GM23248 (cell line): ENCODE data around the gene SNAP25. TPM values are rescaled to one million over a fixed set of nuclear protein-coding genes. Genes with fewer than 3 reads are reported as not detected.

ENCODE experiments used
- DNase-seq: peaks from one replicate; pipeline ENCODE4 v3.0.0-alpha.2; 2015
- H2AFZ ChIP-seq: fragments of 200-600 bp; sonication (generic); 2 replicates; pipeline ENCODE4 v1.6.1; 2016; ENCODE audit warnings: antibody characterized with exemption
- H3F3A ChIP-seq: fragments of 200-600 bp; sonication (generic); 2 replicates; pipeline ENCODE4 v1.6.1; 2016; ENCODE audit warnings: mild to moderate bottlenecking, antibody characterized with exemption, mixed run types; ENCODE audit not compliant: insufficient read depth
- H3K27ac ChIP-seq: fragments of 200-600 bp; sonication (generic); 2 replicates; pipeline ENCODE4 v1.5.1; 2016; ENCODE audit warnings: mild to moderate bottlenecking
- H3K27me3 ChIP-seq: fragments of 200-600 bp; sonication (generic); replicated peaks from 2 replicates; pipeline ENCODE4 v1.6.1; 2016; ENCODE audit warnings: mild to moderate bottlenecking; ENCODE audit not compliant: insufficient read depth
- H3K36me3 ChIP-seq: fragments of 200-600 bp; sonication (generic); 2 replicates; pipeline ENCODE4 v1.6.1; 2016; ENCODE audit warnings: low read depth, mild to moderate bottlenecking
- H3K4me1 ChIP-seq: fragments of 200-600 bp; sonication (generic); 2 replicates; pipeline ENCODE4 v1.6.1; 2016; ENCODE audit warnings: mild to moderate bottlenecking; ENCODE audit not compliant: insufficient read depth
- H3K4me2 ChIP-seq: fragments of 200-600 bp; sonication (generic); one replicate; pipeline ENCODE4 v1.6.1; 2016; ENCODE audit warnings: mild to moderate bottlenecking; ENCODE audit not compliant: unreplicated experiment
- H3K4me3 ChIP-seq: fragments of 200-600 bp; sonication (generic); 2 replicates; pipeline ENCODE4 v1.5.1; 2016; ENCODE audit warnings: mild to moderate bottlenecking
- H3K79me2 ChIP-seq: fragments of 200-600 bp; sonication (generic); 2 replicates; pipeline ENCODE4 v1.6.1; 2016; ENCODE audit warnings: mild to moderate bottlenecking; ENCODE audit not compliant: insufficient read depth
- H3K9ac ChIP-seq: fragments of 200-600 bp; sonication (generic); 2 replicates; pipeline ENCODE4 v1.6.1; 2016; ENCODE audit warnings: mild to moderate bottlenecking
- H3K9me2 ChIP-seq: fragments of 200-600 bp; sonication (generic); 2 replicates; pipeline ENCODE4 v1.6.1; 2016; ENCODE audit warnings: mixed run types, mild to moderate bottlenecking, moderate library complexity; ENCODE audit not compliant: insufficient read depth
- H3K9me3 ChIP-seq: fragments of 200-600 bp; sonication (generic); one replicate; pipeline ENCODE4 v1.6.1; 2017; ENCODE audit warnings: low read depth
- H4K20me1 ChIP-seq: fragments of 200-600 bp; sonication (generic); 2 replicates; pipeline ENCODE4 v1.6.0; 2016; ENCODE audit not compliant: insufficient read depth
- EZH2 ChIP-seq: fragments of 200-600 bp; sonication (generic); IDR thresholded peaks from 2 replicates; pipeline ENCODE4 v1.6.1; 2018; ENCODE audit warnings: antibody characterized with exemption, mild to moderate bottlenecking; ENCODE audit not compliant: insufficient read depth, poor library complexity, severe bottlenecking
- EZH2phosphoT487 ChIP-seq: fragments of 200-600 bp; sonication (generic); IDR thresholded peaks from 2 replicates; pipeline ENCODE4 v1.6.1; 2018; ENCODE audit warnings: antibody characterized with exemption, moderate library complexity, mild to moderate bottlenecking, low read depth; ENCODE audit not compliant: insufficient read depth
- WGBS, 2 experiments: methylation state at CpG; one replicate each; pipeline ENCODE4 v1.1.6; 2015 to 2017; ENCODE audit warnings: low lambda C conversion rate in 2 of 2, low coverage in 1 of 2; ENCODE audit errors: missing lambda C conversion rate in 2 of 2; 5-methylcytosine and 5-hydroxymethylcytosine counted together
- in situ Hi-C: fragments of 300-500 bp; cut with MboI; formaldehyde crosslinking; loops from 2 replicates; pipeline ENCODE4 v1.15.0; 2020
- polyA plus RNA-seq: library from polyadenylated mRNA; unstranded; fragments of >200 nt; fragmentation: Nextera tagmentation; extraction: Ambion mirVana; gene quantifications from 2 replicates; pipeline ENCODE4 v1.2.1, GENCODE V29; 2016
- total RNA-seq: library from RNA; depleted of rRNA; stranded (reverse); fragments of >200 nt; shearing (Covaris generic); gene quantifications from 2 replicates; pipeline ENCODE4 v1.2.3, GENCODE V29; 2014

SNAP25 gene
- total and polyA plus RNA-seq, 2 experiments from 2014 or later = 0.09 TPM; not detected in 1

DNA sequence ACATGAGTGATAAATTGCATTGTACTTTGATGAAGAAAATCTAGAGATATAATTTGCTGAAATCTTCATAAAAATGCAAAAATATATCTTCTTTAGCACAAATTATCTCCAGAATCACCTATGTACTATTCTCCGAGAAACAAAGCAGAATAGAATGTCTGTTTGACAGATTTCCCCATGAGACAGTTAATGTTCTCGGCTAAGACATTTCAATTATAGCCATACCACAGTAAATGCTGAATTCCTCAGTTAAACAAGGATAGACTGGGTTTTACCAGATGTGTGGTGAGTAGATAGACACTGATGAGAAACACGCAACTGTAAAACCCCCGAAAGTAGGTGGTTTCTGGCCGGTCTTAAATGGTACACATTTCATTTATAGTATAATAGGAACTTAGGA, 69.8 kb downstream of the SNAP25 start:
- no peak for DNase-seq
- H3K36me3 ChIP-seq = no peaks in the 10 kb centered on the region
- TF ChIP-seq EZH2phosphoT487 = no peak
- TF ChIP-seq EZH2 = no peak
- no peak overlapping the region for H3K9ac ChIP-seq
- peaks cover 5% of the 10 kb centered on the region for H3K4me1 ChIP-seq
- no peaks in the 10 kb centered on the region for H3K79me2 ChIP-seq
- H3K9me2 ChIP-seq = no peaks in the 10 kb centered on the region
- H3K4me3 ChIP-seq = no peak overlapping the region
- no peaks in the 10 kb centered on the region for H4K20me1 ChIP-seq
- H3K4me2 ChIP-seq = no peak overlapping the region
- WGBS, 2 experiments = 66 to 75% methylated on average over 5 of the region's 5 CpGs
- H3K27ac ChIP-seq = no peak overlapping the region
- peaks cover 12% of the 10 kb centered on the region; the same call in 1 of the 2 replicates for H3K27me3 ChIP-seq
- peaks cover 4% of the 10 kb centered on the region for H3F3A ChIP-seq
- in situ Hi-C loops = no loop called here
- H3K9me3 ChIP-seq = no peaks in the 10 kb centered on the region
- H2AFZ ChIP-seq = no peak overlapping the region

DNA sequence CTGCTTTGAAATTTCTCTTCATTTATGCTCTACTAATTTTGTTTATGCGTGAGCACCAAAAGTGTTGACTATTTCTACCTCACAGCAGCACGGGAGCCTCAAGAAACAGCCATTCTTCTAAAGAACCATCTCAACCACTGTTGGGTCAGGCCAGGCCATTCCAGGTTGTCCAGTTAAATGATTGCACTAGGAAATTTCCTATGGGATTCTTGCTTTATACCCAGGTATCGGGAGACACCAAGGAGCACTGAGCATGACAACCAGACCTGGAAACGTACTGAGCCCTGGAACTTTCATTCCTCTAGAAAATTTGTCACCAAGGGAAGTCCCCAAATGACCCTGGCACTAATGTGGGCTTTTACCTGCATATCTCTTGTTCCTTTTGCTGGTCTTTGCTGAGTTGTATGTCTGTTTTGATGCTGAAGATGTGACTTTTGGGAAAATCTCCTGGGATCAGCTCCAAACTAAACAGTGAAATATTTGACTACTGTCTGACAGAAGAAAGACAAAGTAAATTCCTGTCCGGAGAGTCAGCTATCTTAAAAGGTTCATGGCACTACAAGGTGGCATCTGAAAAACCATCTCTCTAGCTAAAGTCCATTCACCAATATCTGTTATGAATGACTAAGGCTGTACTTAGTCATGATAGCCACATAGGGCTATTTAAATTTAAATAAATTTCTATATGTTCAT, 70.5 kb downstream of the SNAP25 start:
- Histone ChIP-seq H3K27me3 (peaks cover 17% of the 10 kb centered on the region), H3K4me1 (no peaks in the 10 kb centered on the region), H3K9me2 (no peaks in the 10 kb centered on the region), H3K9ac (no peak overlapping the region), H3K36me3 (no peaks in the 10 kb centered on the region), H3K27ac (no peak overlapping the region), H3K4me3 (no peak overlapping the region), H2AFZ (no peak overlapping the region), H3K9me3 (no peaks in the 10 kb centered on the region), H3F3A (no peaks in the 10 kb centered on the region), H3K79me2 (no peaks in the 10 kb centered on the region), H4K20me1 (no peaks in the 10 kb centered on the region), H3K4me2 (no peak overlapping the region)
- in situ Hi-C loops = no loop called here
- no peak for DNase-seq
- 73 to 77% methylated on average over 5 of the region's 5 CpGs for WGBS, 2 experiments
- TF ChIP-seq EZH2 = no peak
- no peak for TF ChIP-seq EZH2phosphoT487

DNA sequence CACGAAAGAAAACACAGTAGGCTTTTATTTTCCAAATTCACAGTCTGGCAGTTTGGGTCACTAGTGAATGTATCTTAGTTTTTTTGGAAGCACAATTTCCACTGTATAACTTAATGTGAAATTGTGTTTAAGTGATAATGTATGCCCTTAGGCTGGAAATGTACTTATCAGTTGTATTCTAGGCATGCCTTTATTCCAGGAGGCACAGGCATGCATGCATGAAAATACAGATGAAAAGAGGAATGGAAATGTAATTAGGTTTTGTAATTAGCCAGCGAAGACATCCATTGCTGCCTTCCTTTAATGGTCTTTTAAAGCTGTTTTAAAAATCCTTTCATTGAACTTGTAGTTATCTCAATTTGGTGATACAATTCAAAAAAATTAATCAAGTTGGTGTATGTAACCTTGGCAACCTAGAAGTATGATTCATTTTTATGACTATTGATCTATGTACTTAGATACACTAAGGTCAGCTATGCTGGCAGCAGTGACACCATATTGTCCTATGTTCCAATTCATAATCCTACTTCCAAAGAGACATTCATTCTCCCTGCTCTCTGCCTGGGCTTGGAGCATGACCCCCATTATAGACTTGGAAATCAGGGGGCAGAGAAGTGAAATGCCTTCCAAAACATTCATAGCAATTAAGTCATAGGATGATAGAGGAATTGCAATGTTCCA, 73.1 kb downstream of the SNAP25 start:
- 58 to 74% methylated on average over 2 of the region's 2 CpGs for WGBS, 2 experiments
- H3K36me3 ChIP-seq = no peaks in the 10 kb centered on the region
- H3K27me3 ChIP-seq = peaks cover 35% of the 10 kb centered on the region
- H3K27ac ChIP-seq = no peak overlapping the region
- H3K4me2 ChIP-seq = no peak overlapping the region
- no peak for DNase-seq
- H3K4me1 ChIP-seq = no peaks in the 10 kb centered on the region
- no peak overlapping the region for H3K4me3 ChIP-seq
- H3K9ac ChIP-seq = no peak overlapping the region
- no peaks in the 10 kb centered on the region for H3F3A ChIP-seq
- no peak overlapping the region for H2AFZ ChIP-seq
- no peak for TF ChIP-seq EZH2
- no peak for TF ChIP-seq EZH2phosphoT487
- in situ Hi-C loops = no loop called here
- no peaks in the 10 kb centered on the region for H4K20me1 ChIP-seq
- no peaks in the 10 kb centered on the region for H3K9me3 ChIP-seq
- H3K79me2 ChIP-seq = no peaks in the 10 kb centered on the region
- no peaks in the 10 kb centered on the region for H3K9me2 ChIP-seq

DNA sequence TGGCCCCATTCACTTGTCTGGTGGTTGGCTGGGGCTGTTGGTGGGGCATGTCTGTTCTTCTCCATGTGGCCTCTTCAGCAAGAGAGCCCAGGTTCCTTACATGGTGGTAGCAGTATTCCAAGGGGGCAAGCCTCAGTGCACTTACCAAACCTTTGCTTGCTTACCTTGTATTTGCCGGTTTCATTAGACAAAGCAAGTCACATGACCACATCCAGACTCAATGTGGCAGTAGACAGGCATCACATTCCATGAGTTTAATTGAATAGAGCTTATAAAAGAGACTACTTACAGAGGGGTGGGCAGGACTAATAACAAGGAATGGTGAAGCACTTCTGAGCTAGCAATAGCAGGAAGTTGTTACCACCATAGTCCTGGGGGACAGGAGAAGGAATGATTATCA, 78.6 kb downstream of the SNAP25 start:
- no peak for TF ChIP-seq EZH2phosphoT487
- no peak for TF ChIP-seq EZH2
- Histone ChIP-seq H3K4me3 (no peak overlapping the region), H3K27ac (no peak overlapping the region)

More for the DNA sequence above, 78.6 kb downstream of the SNAP25 start:
- Histone ChIP-seq H3K9ac (no peak overlapping the region), H3K9me2 (no peaks in the 10 kb centered on the region), H3K4me1 (peaks cover 5% of the 10 kb centered on the region; the same call in 1 of the 2 replicates), H3K4me2 (no peak overlapping the region), H3K9me3 (no peaks in the 10 kb centered on the region), H2AFZ (no peak overlapping the region), H4K20me1 (no peaks in the 10 kb centered on the region), H3K27me3 (peaks cover 65% of the 10 kb centered on the region), H3F3A (no peaks in the 10 kb centered on the region), H3K79me2 (no peaks in the 10 kb centered on the region), H3K36me3 (no peaks in the 10 kb centered on the region)
- in situ Hi-C loops = no loop called here
- DNase-seq = no peak
- WGBS, 2 experiments = 39 to 42% methylated on average over 1 of the region's 1 CpG
